K562 (cell line): ENCODE data around the gene SCRN1. TPM values are rescaled to one million over a fixed set of nuclear protein-coding genes. Genes with fewer than 3 reads are reported as not detected.

Experiments used
- BMI1 ChIP-seq: fragments of 150-350 bp; IDR thresholded peaks from 2 replicates; pipeline ENCODE4 v1.6.1; 2014; ENCODE audit warnings: low read length
- BRD9 ChIP-seq: fragments of 450-650 bp; IDR thresholded peaks from 2 replicates; pipeline ENCODE4 v1.6.1; 2018; ENCODE audit warnings: low read depth; ENCODE audit not compliant: partially characterized antibody
- FOXA1 ChIP-seq: fragments of 450-650 bp; IDR thresholded peaks from 2 replicates; pipeline ENCODE4 v1.6.1; 2016; ENCODE audit warnings: mild to moderate bottlenecking, borderline replicate concordance
- FOXM1 ChIP-seq, 2 experiments: fragments of 450-650 bp in 1 of 2; sonication (generic) in 1 of 2; formaldehyde crosslinking in 1 of 2; IDR thresholded peaks; 2 replicates each; pipeline versions ENCODE4 v1.6.1 to v1.9.0; 2017 to 2022; ENCODE audit warnings: low read depth in 2 of 2, mild to moderate bottlenecking in 2 of 2, missing genetic modification reagents in 1 of 2, moderate library complexity in 1 of 2
- HNRNPLL ChIP-seq: fragments of 200-400 bp; formaldehyde crosslinking; IDR thresholded peaks from 2 replicates; pipeline ENCODE4 v1.6.1; 2017; ENCODE audit warnings: low read length, low read depth, mild to moderate bottlenecking; ENCODE audit not compliant: poor library complexity, severe bottlenecking
- IFI16 ChIP-seq: fragments of 250-450 bp; sonication (Bioruptor Pico); IDR thresholded peaks from 2 replicates; pipeline ENCODE4 v2.1.2; 2022; ENCODE audit warnings: mild to moderate bottlenecking, inconsistent platforms
- KDM4B ChIP-seq, 2 experiments: fragments of 450-650 bp in 1 of 2; sonication (generic) in 1 of 2; IDR thresholded peaks; 2 replicates each; pipeline ENCODE4 v1.6.1; 2016 to 2017; ENCODE audit warnings: borderline replicate concordance in 2 of 2, antibody characterized with exemption in 1 of 2, low read depth in 1 of 2, mild to moderate bottlenecking in 1 of 2
- KLF1 ChIP-seq: fragments of 450-650 bp; IDR thresholded peaks from 2 replicates; pipeline ENCODE4 v1.6.1; 2016; ENCODE audit warnings: missing genetic modification characterization, missing compliant biosample characterization
- SAP30 ChIP-seq: fragments of 200-600 bp; sonication (generic); IDR thresholded peaks from 2 replicates; pipeline ENCODE4 v1.6.1; 2012; ENCODE audit warnings: borderline replicate concordance, low read depth, mild to moderate bottlenecking, moderate library complexity, low read length, control low read depth, inconsistent platforms; ENCODE audit not compliant: insufficient read depth, poor library complexity, severe bottlenecking
- TCF7 ChIP-seq: sonication (generic); IDR thresholded peaks from 2 replicates; pipeline ENCODE4 v1.6.1; 2016; ENCODE audit warnings: antibody characterized with exemption, borderline replicate concordance
- polyA plus RNA-seq, 8 experiments: library from polyadenylated mRNA; depleted of rRNA in 4 of 8; stranded (reverse) in 5 of 8; unstranded in 3 of 8; fragments of >200 nt; fragmentation: Nextera tagmentation in 2 of 8; fragmentation: Illumina TruSeq in 1 of 8; extraction: Ambion mirVana in 2 of 8; extraction: Trizol in 1 of 8; gene quantifications; 2 replicates each; pipeline versions ENCODE4 v1.2.1 to v1.2.3, GENCODE V29; 2011 to 2014; ENCODE audit warnings: inconsistent platforms in 1 of 8, missing spikeins in 1 of 8
- total RNA-seq, 7 experiments: library from RNA; depleted of rRNA in 6 of 7; stranded (reverse); fragments of >200 nt in 6 of 7; fragmentation: Illumina TruSeq in 2 of 7; extraction: Trizol in 2 of 7; gene quantifications; 2 replicates each; pipeline versions ENCODE4 v1.2.1 to v1.2.3, GENCODE V29; 2011 to 2021; ENCODE audit warnings: low replicate concordance in 1 of 7
- TF ChIP-seq, protein P1 (sequence below): fragments of 250-450 bp; sonication (Bioruptor Pico); IDR thresholded peaks from 2 replicates; pipeline ENCODE4 v1.5.0; 2021; ENCODE audit warnings: mild to moderate bottlenecking, moderate library complexity
- TF ChIP-seq, protein P2 (sequence below), 2 experiments: IDR thresholded peaks; 2 replicates each; pipeline ENCODE4 v1.6.1; 2011; ENCODE audit warnings: borderline replicate concordance in 1 of 2, control low read depth in 1 of 2, low read depth in 1 of 2, low read length in 1 of 2, mild to moderate bottlenecking in 1 of 2, mixed read lengths in 1 of 2, moderate library complexity in 1 of 2; ENCODE audit not compliant: insufficient read depth in 1 of 2, insufficient read length in 1 of 2, poor library complexity in 1 of 2, severe bottlenecking in 1 of 2; ENCODE audit errors: extremely low read depth in 1 of 2
- TF ChIP-seq, protein P3 (sequence below): sonication (generic); formaldehyde crosslinking; IDR thresholded peaks from 2 replicates; pipeline ENCODE4 v1.8.1; 2023; ENCODE audit warnings: missing genetic modification reagents, mild to moderate bottlenecking, borderline replicate concordance

The SCRN1 gene
- total and polyA plus RNA-seq, 9 of the 15 experiments (the other 6 are each of a cell fraction or from before 2014, with no cell fraction given): 0.13 to 1.4 (median 0.20) TPM

DNA sequence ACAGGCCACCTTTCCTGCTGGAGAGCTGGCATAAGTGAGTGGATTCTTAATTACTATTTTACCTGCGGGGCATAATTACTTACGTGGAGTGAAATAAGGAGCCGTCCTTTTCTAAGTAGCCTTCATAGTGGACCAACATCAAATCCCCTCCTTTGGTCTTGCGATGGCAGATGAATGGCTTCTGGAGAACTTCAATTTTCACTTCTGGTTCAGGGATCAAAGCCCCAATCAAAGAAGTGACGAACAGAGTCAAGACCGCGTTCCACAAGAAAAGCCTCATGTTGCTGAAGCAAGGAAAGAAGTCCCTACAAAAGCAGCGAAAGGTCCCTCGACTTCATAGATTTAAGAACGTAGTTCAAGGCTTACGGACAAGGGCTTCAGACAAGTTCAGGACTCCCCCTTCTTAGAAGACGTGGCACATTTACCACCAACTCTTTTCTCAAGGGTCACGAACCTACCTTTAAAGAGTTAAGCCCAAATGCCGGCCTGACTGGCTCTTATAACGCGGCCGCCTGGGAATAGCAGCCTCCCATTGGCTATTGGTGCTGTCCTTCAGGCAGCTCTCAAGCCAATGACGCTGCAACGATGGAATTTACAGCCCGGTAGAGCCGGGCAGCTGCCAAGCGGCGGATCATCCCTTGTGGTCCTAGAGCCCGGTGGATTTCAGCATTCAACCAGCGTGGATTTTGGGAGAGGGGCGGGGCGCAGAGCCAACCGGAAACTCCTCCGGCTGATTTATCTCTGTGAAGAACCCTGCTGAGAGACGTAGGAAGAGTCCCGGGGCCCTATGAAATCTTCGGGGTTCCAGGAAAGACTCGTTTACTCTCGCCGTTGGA is 36.8 kb upstream of the SCRN1 start, which contains the start of gene FKBP14 (continued):
- TF ChIP-seq, protein P1, sequence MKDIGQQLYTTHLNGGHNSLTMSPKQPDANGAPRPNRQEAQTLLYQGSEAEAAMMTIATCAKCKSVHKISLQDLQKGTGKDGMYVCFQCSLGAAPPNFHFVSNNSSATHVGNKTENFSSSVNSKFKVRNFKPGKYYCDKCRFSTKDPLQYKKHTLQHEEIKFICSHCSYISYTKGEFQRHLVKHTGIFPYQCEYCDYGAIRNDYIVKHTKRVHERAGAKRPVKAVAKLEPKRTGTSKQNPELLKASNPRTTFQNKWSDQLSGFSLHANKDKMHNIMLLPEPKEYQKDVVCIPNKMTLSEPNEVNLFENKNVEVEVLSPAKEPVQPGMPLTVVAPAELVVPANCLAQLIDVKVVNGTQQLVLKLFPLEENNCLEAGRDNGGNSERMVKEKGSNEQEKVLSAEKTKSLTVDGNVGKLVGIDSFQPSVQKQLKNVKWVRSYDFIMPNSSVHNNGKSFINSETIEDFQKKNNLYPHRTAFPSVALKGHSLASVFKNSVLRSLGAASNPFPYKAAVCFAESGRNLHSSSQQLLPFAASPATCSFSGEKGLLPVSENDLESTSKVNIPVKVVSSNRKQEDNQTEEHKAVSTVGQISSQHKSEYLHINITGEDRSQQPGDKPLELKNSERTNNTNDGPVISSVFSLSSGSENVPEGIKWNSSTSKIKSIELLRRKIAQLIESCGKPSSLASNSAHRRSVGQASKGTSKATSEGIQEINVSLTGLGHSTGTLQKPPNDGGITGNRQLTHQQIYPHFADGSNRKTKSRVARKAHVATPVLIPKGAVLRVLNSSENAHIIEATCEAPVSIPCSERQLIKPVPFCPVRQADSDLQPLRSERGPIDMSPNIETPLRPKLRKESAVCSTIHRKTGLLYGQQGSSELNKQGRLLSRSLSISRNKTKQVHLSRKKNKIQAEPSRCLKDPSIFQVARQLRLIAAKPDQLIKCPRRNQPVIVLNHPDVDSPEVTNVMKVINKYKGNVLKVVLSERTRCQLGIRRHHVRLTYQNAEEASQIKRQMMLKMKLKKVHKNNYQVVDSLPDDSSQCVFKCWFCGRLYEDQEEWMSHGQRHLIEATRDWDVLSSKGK (CRISPR knock-in tag): no peak
- TF ChIP-seq BRD9 (peak; percentile 24), TCF7 (no peak), SAP30 (no peak), HNRNPLL (peak; percentile 50), IFI16 (CRISPR knock-in tag) (no peak), KLF1 (tag) (no peak), BMI1 (no peak), FOXA1 (no peak), FOXM1 (IDR thresholded peaks at IDR 0.05; ENCODE audit: low read depth) (peak; percentile 99), FOXM1 (CRISPR knock-in tag; IDR thresholded peaks at IDR 0.05; ENCODE audit: low read depth) (no peak), KDM4B (IDR thresholded peaks at IDR 0.05; ENCODE audit: borderline replicate concordance in 2 of 2, low read depth in 1 of 2) (0 out of 4 replicates have a peak, but pooled peaks of 1 of the 2 experiments have one; percentile 73)
- TF ChIP-seq, protein P2, sequence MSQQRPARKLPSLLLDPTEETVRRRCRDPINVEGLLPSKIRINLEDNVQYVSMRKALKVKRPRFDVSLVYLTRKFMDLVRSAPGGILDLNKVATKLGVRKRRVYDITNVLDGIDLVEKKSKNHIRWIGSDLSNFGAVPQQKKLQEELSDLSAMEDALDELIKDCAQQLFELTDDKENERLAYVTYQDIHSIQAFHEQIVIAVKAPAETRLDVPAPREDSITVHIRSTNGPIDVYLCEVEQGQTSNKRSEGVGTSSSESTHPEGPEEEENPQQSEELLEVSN (IDR thresholded peaks at IDR 0.05; ENCODE audit: borderline replicate concordance in 1 of 2, extremely low read depth in 1 of 2, insufficient read depth in 1 of 2, insufficient read length in 1 of 2, low read depth in 1 of 2, low read length in 1 of 2, poor library complexity in 1 of 2, severe bottlenecking in 1 of 2): no peak
- TF ChIP-seq, protein P3, sequence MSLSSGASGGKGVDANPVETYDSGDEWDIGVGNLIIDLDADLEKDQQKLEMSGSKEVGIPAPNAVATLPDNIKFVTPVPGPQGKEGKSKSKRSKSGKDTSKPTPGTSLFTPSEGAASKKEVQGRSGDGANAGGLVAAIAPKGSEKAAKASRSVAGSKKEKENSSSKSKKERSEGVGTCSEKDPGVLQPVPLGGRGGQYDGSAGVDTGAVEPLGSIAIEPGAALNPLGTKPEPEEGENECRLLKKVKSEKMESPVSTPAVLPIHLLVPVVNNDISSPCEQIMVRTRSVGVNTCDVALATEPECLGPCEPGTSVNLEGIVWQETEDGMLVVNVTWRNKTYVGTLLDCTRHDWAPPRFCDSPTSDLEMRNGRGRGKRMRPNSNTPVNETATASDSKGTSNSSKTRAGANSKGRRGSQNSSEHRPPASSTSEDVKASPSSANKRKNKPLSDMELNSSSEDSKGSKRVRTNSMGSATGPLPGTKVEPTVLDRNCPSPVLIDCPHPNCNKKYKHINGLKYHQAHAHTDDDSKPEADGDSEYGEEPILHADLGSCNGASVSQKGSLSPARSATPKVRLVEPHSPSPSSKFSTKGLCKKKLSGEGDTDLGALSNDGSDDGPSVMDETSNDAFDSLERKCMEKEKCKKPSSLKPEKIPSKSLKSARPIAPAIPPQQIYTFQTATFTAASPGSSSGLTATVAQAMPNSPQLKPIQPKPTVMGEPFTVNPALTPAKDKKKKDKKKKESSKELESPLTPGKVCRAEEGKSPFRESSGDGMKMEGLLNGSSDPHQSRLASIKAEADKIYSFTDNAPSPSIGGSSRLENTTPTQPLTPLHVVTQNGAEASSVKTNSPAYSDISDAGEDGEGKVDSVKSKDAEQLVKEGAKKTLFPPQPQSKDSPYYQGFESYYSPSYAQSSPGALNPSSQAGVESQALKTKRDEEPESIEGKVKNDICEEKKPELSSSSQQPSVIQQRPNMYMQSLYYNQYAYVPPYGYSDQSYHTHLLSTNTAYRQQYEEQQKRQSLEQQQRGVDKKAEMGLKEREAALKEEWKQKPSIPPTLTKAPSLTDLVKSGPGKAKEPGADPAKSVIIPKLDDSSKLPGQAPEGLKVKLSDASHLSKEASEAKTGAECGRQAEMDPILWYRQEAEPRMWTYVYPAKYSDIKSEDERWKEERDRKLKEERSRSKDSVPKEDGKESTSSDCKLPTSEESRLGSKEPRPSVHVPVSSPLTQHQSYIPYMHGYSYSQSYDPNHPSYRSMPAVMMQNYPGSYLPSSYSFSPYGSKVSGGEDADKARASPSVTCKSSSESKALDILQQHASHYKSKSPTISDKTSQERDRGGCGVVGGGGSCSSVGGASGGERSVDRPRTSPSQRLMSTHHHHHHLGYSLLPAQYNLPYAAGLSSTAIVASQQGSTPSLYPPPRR (CRISPR knock-in tag): no peak
